Stimulated activated CD4-positive, alpha-beta T cell treated with anti-CD3 and anti-CD28 coated beads, Interleukin-12 subunit alpha, Interleukin-12 subunit beta, amount 100 ng/mL, for 48 hours (primary cell): ENCODE data around the gene DGKB.

Experiments
- DNase-seq, 3 donors: peaks; one replicate each; pipeline ENCODE4 v3.0.0-alpha.2; 2020; ENCODE audit warnings: low read depth in 2 of 3, low spot score in 1 of 3

The DGKB gene

GRCh38 chr7:14861456-14861855 is 41.1 kb downstream of the DGKB start:
- no peak for DNase-seq

- DNase-seq = no peak
Observed at GRCh38 chr7:14859267-14859666, 43.3 kb downstream of the DGKB start.

DNA sequence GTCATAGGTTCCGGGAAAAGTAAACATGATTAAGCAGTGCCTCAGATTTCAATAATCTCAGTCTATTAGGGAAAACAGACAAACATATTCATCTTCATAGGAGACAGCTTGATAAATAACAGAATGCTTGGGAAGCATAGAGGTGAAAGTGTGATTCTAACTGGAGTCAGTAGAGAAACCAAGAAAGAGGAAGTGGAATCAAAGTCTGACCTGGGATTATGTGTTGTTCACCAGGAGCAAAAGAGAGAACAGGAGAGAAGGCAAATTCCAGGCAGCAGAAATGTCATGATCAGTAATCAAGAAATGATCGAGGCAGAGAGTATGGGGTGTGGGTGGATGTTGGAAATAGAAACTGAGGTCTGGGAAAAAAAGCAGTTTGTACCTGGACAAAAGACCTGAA is 43.7 kb downstream of the DGKB start:
- DNase-seq = no peak

DNA sequence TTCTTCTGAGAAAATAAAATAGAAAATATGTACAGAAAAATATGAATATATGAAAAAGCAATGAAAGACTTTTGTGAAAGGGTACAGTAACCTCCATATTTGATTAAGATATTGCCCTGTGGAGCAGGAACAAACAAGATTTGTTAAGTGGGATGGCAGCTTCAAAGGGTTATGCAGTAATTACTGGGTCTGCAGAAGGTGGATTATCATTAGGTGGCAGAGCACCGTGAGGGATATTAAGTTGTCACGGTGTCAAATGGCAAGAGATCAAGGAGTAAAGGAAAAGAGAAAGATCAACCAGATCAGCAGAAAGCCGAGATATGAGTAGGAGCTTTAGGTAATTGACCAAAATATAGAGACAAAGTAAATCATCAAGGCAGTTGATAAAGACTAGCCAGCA is 44.1 kb downstream of the DGKB start:
- no peak for DNase-seq

- no peak for DNase-seq
Observed at GRCh38 chr7:14855033-14855794, 47.3 kb downstream of the DGKB start.

DNA sequence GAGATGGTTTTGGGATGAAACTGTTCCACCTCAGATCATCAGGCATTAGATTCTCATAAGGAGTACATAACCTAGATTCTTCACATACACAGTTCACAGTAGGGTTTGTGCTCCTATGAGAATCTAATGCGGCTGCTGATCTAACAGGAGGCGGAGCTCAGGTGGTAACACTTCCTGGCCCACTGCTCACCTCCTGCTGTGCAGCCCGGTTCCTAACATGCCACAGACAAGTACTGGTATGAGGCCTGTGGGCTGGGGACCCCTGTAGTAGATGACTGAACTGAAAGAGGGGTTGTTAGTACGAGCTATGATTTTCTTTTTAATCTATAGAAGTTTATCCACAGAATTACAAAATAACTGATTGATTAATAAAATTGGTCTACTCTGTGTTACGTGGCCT is 48.1 kb downstream of the DGKB start:
- no peak for DNase-seq

GRCh38 chr7:14851610-14852009 is 50.9 kb downstream of the DGKB start:
- no peak for DNase-seq

GRCh38 chr7:14850039-14850438 is 52.5 kb downstream of the DGKB start:
- no peak for DNase-seq

- no peak for DNase-seq
Observed at GRCh38 chr7:14846405-14846804, 56.1 kb downstream of the DGKB start.

DNA sequence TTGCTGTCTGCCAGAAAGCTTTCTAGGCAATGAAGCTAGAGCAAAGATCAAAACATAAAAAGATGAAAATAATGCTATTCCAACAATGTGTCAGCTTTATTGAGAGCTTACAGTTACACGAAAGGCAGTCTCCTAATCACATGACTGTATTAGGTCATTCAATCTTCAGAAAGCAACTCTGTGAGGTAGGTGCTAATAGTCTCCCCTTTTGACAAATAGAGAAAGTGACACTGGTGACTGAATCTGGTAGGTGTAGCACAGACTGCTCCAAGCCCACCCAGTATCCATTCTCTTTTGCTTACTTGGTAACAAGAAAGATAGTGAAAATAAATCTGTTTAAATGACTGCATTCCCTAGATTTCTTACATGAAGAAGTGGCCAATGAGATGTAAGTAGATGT is 58.8 kb downstream of the DGKB start:
- no peak for DNase-seq

- DNase-seq = no peak
Observed at GRCh38 chr7:14842523-14842922, 60.0 kb downstream of the DGKB start.

- no peak for DNase-seq
Observed at GRCh38 chr7:14841869-14842268, 60.7 kb downstream of the DGKB start.

GRCh38 chr7:14841086-14841485 is 61.5 kb downstream of the DGKB start:
- no peak for DNase-seq

DNA sequence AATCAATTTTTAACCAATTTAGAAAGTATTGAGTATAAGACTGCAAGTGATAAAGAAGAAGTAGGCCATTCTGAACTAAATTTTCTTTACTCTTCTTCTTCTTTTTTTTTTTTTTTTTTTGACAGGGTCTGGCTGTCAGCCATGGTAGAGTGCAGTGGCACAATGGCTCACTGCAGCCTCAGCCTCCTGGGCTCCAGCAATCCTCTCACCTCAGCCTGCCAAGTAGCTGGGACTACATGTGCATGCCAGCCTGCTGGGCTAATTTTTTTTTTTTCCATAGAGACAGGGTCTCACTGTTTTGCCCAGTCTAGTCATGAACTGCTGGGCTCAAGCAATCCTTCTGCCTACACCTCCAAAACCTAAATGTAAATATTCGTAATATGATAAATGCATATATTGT is 63.2 kb downstream of the DGKB start:
- no peak for DNase-seq

- no peak for DNase-seq
Observed at GRCh38 chr7:14837216-14837615, 65.3 kb downstream of the DGKB start.

DNA sequence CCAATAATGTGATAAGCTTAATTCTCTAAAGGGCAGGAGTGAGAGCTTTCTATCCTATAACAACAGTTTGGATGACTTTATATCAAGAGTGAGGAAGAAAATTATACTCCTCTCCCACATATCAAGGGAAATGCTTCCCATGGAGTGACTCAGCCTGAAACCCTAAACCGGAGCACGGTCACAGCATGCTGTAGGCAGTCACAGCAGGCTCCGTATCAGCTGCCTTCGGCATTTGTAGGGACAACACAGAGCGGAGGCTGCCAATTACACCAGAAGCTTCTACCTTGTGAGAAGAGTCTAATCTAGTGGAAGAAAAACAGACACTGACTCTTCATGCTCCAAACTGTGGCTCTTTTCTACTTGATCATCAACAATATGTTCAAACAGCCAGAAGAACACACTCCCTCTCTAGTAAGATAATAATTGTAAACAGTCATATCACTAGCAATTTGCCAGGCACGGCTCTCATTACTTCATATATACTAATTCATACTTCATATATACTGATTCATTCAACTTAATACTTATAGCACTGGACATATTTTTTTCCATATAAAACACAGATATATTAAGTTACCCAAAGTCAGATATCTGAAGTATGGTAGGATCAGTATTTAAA is 65.9 kb downstream of the DGKB start:
- no peak for DNase-seq

- DNase-seq = no peak
Observed at GRCh38 chr7:14836006-14836405, 66.5 kb downstream of the DGKB start.

GRCh38 chr7:14835384-14835783 is 67.2 kb downstream of the DGKB start:
- DNase-seq = no peak

DNA sequence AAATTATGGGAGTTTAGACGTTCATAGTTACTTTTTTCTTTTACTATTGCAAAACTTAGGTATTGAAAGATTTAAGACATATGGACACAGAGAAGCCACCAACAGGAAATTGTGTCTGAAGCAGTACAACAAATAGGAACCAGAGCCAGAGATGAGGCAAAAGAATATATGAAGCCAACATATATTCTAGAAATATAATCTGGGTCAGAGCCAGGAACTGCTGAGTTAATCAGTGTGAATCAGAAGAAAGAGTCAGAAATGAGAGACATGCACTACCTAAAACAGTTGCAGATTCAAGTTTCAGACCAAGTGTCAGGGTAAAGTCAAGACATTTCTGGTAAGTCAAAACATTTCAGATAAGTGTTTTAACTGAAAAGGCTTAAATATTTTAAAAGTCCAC is 67.7 kb downstream of the DGKB start:
- no peak for DNase-seq

DNA sequence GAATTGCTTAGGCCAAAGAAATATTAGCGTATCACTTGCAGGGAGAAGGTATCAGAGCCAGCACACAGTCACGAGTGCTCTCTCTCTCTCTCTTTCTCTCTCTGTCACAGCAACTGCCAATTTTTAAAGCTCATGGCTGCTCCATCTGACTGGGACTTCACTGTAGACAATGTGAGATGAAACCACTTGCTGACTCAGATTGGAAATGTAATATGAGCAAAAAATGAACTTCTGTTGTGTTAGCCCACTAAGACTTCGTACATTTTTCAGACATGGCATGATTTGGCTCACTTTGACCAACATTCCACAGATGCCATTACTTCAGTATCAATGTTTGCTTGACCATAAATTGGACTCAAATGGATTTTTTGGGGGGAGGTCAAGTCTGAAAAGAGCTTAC is 68.1 kb downstream of the DGKB start:
- no peak for DNase-seq

GRCh38 chr7:14833707-14834106 is 68.8 kb downstream of the DGKB start:
- DNase-seq = no peak

DNA sequence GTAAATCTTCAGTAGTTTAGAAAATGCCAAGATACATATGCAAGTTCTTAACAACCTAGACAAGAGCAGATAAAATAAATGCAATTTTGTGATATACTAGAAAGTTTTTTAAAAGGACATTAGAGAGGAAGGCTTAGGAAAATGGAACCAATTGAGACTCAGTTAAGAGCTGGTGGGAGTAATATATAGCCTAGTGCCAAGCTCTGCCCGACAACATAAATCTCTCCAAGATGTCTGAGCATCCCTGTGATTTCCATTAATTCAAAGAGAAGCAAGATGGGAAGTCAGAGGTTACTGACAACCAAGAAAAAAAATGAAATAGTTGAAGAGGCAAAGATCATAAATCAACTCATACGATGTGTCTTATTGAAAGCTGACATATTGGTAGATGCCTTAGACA is 74.5 kb downstream of the DGKB start:
- no peak for DNase-seq

DNA sequence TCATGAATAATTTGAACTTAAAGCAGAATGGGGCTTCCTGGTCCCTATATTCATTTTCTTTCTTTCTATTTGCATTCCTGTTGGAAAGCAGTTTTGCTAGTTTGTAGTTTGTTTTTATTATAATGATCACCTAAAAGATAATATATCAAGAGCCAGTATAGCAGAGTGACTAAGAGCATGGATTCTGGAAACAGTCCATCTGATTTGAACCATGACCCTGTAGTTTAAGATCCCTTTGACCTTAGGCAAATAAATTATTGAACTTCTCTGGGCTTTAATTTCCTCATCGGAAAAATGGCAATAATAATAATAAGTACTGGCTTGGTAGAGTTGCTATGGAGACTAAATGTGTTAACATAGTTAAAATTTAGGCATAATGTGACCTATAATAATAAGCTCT is 76.1 kb downstream of the DGKB start:
- no peak for DNase-seq
